ENCODE results near the gene ITGBL1.

DNA sequence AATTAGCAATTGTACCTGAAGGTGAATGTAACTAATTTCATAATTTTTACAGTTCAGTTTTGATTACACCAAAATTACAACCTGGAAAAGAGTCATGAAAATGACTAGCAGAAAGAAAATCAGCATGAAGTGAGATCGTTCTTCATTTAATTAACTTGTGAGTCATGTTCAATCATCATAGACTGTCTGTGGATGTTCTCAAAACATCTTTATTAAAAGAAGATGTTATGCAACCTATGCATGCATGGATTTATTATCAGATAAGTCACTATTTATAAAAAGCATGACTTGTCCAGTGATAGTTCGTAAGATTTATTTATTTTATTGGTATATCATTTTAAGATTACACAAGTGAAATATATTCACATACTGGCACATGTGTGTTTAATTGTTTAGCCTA lies 245.9 kb downstream of the ITGBL1 start:
- TF ChIP-seq POLR2A (IDR thresholded peaks at IDR 0.05): no peak
- TF ChIP-seq, protein P1, sequence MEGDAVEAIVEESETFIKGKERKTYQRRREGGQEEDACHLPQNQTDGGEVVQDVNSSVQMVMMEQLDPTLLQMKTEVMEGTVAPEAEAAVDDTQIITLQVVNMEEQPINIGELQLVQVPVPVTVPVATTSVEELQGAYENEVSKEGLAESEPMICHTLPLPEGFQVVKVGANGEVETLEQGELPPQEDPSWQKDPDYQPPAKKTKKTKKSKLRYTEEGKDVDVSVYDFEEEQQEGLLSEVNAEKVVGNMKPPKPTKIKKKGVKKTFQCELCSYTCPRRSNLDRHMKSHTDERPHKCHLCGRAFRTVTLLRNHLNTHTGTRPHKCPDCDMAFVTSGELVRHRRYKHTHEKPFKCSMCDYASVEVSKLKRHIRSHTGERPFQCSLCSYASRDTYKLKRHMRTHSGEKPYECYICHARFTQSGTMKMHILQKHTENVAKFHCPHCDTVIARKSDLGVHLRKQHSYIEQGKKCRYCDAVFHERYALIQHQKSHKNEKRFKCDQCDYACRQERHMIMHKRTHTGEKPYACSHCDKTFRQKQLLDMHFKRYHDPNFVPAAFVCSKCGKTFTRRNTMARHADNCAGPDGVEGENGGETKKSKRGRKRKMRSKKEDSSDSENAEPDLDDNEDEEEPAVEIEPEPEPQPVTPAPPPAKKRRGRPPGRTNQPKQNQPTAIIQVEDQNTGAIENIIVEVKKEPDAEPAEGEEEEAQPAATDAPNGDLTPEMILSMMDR (IDR thresholded peaks at IDR 0.05): no peak
- no peak for TF ChIP-seq EP300 (IDR thresholded peaks at IDR 0.05)

All from tibial nerve (tissue), 4 donors.